ENCODE results near the gene FLT4. TPM values are rescaled to one million over a fixed set of nuclear protein-coding genes. Genes with fewer than 3 reads are reported as not detected.
"Not testable (repeated sequence)": the region's sequence is repeated elsewhere in the genome, so short reads cannot be mapped to it uniquely, and the experiment has no call there.

The FLT4 gene
- total and polyA plus RNA-seq, 9 of the 15 experiments (the other 6 are each of a cell fraction or from before 2014, with no cell fraction given): 0.01 to 0.42 (median 0.14) TPM; not detected in 2

GRCh38 chr5:180658774-180659564, 9.6 kb upstream of the FLT4 start:
- no peak for FAIRE-seq
- Histone ChIP-seq H3K9me3 (replicated peaks; ENCODE audit: control insufficient read depth, insufficient read depth, low read depth, low read length) (no peaks in the 10 kb centered on the region), H3K36me3 (ENCODE audit: control insufficient read depth, insufficient read depth, low read length) (no peaks in the 10 kb centered on the region), H3K4me3 (no peak overlapping the region), H3K9me1 (ENCODE audit: control insufficient read depth, insufficient read depth, low read length) (no peaks in the 10 kb centered on the region), H3K27me3 (ENCODE audit: control insufficient read depth in 2 of 2, insufficient read depth in 2 of 2, low read length in 2 of 2) (peaks cover 12% of the 10 kb centered on the region in 2 experiments; a peak in 4 of 5 replicates), H2AFZ (ENCODE audit: low read depth, low read length) (no peak overlapping the region), H3K79me2 (ENCODE audit: control insufficient read depth, insufficient read depth, low read length) (no peaks in the 10 kb centered on the region), H4K20me1 (replicated peaks; ENCODE audit: control insufficient read depth, insufficient read depth, low read length) (no peaks in the 10 kb centered on the region), H3K9ac (ENCODE audit: insufficient read depth in 1 of 2, low read depth in 2 of 2, low read length in 2 of 2) (no peak overlapping the region), H3K27ac (ENCODE audit: extremely low read depth, low read depth, low read length) (no peak overlapping the region), H3K4me1 (replicated peaks in 1 of 2; ENCODE audit: control insufficient read depth in 2 of 2, insufficient read depth in 2 of 2, low read length in 2 of 2) (peaks cover 0 to 3% of the 10 kb centered on the region in 2 experiments; a peak in 2 of 5 replicates), H3K4me2 (ENCODE audit: insufficient read depth, low read length) (no peak overlapping the region)
- ChIA-PET CTCF (ENCODE audit: low intra/inter-chr PET ratio) (no interaction called here), POLR2A (interaction anchor here (0.6 kb wide), 1 partner anchor 26 kb away, joined by 3 read pairs; no protein-coding TSS in a partner anchor)
- BruUV-seq (replicated peaks): no TSS peak
- intact Hi-C loops (cut with micrococcal nuclease) (no loop called here), in situ Hi-C loops (cut with MboI) (loop anchor here (10.0 kb wide), 1 partner anchor 454 kb away; the partner anchor contains the start of gene RASGEF1C)
- DNase-seq (ENCODE audit: extremely low read depth in 1 of 4, low spot score in 3 of 4): no peak
- TF ChIP-seq HDAC2 (IDR thresholded peaks at IDR 0.05) (no peak), SP1 (CRISPR knock-in tag; IDR thresholded peaks at IDR 0.05) (no peak), COPS2 (conservative IDR thresholded peaks at IDR 0.05) (no peak), FOXA1 (IDR thresholded peaks at IDR 0.05; ENCODE audit: borderline replicate concordance) (no peak), GABPB2 (CRISPR knock-in tag; conservative IDR thresholded peaks at IDR 0.05) (no peak), HOMEZ (CRISPR knock-in tag; IDR thresholded peaks at IDR 0.05) (no peak), CBFA2T2 (conservative IDR thresholded peaks at IDR 0.05) (no peak), TSC22D4 (tag; IDR thresholded peaks at IDR 0.05) (no peak), GTF2B (IDR thresholded peaks at IDR 0.05; ENCODE audit: extremely low read depth, insufficient read length) (no peak), KDM4B (IDR thresholded peaks at IDR 0.05; ENCODE audit: borderline replicate concordance in 2 of 2, low read depth in 1 of 2) (no peak), MAFK (IDR thresholded peaks at IDR 0.05; ENCODE audit: low read length) (no peak)
- no peak for ATAC-seq
- 20% methylated on average over 34 of the region's 54 CpGs for WGBS (ENCODE audit: insufficient coverage, low coverage, missing lambda C conversion rate)

- H3K9me3 ChIP-seq (replicated peaks; ENCODE audit: control insufficient read depth, insufficient read depth, low read depth, low read length); BruUV-seq (replicated peaks); H3K27ac ChIP-seq (ENCODE audit: extremely low read depth, low read depth, low read length); H3K79me2 ChIP-seq (ENCODE audit: control insufficient read depth, insufficient read depth, low read length); H3K9ac ChIP-seq (ENCODE audit: insufficient read depth in 1 of 2, low read depth in 2 of 2, low read length in 2 of 2); FAIRE-seq; POLR2A ChIA-PET; H4K20me1 ChIP-seq (replicated peaks; ENCODE audit: control insufficient read depth, insufficient read depth, low read length); H3K9me1 ChIP-seq (ENCODE audit: control insufficient read depth, insufficient read depth, low read length); H2AFZ ChIP-seq (ENCODE audit: low read depth, low read length); intact Hi-C loops (cut with micrococcal nuclease); H3K4me1 ChIP-seq (replicated peaks in 1 of 2; ENCODE audit: control insufficient read depth in 2 of 2, insufficient read depth in 2 of 2, low read length in 2 of 2); ATAC-seq; H3K4me2 ChIP-seq (ENCODE audit: insufficient read depth, low read length); CTCF ChIA-PET (ENCODE audit: low intra/inter-chr PET ratio); H3K36me3 ChIP-seq (ENCODE audit: control insufficient read depth, insufficient read depth, low read length); H3K4me3 ChIP-seq; DNase-seq (ENCODE audit: extremely low read depth in 1 of 4, low spot score in 3 of 4): not testable (repeated sequence)
- in situ Hi-C loops (cut with MboI): loop anchor here (10.0 kb wide), 1 partner anchor 450 kb away; the partner anchor contains the start of gene RASGEF1C
- peaks cover 23 to 38% of the 10 kb centered on the region in 2 experiments for H3K27me3 ChIP-seq (ENCODE audit: control insufficient read depth in 2 of 2, insufficient read depth in 2 of 2, low read length in 2 of 2)
- 35% methylated on average over 16 of the region's 16 CpGs for WGBS (ENCODE audit: insufficient coverage, low coverage, missing lambda C conversion rate)
These were observed 5.8 kb upstream of the FLT4 start for GRCh38 chr5:180655243-180655642.
